Neural progenitor cell (in vitro differentiated cells): Measurements from ENCODE around the gene IL3RA.

Experiments used
- CTCF ChIP-seq: fragments of 200-600 bp; sonication (generic); IDR thresholded peaks from 2 replicates; pipeline ENCODE4 v1.5.1; 2017; ENCODE audit warnings: antibody characterized with exemption, mild to moderate bottlenecking
- EZH2 ChIP-seq: fragments of 200-600 bp; sonication (generic); IDR thresholded peaks from 2 replicates; pipeline ENCODE4 v1.6.1; 2017; ENCODE audit warnings: antibody characterized with exemption, mild to moderate bottlenecking, moderate library complexity

- TF ChIP-seq CTCF (no peak), EZH2 (no peak)
These were observed 59.1 kb downstream of the IL3RA start for GRCh38 chrX:1395646-1396216.
